ENCODE measurements around the gene QRICH2.

Gene QRICH2

DNA sequence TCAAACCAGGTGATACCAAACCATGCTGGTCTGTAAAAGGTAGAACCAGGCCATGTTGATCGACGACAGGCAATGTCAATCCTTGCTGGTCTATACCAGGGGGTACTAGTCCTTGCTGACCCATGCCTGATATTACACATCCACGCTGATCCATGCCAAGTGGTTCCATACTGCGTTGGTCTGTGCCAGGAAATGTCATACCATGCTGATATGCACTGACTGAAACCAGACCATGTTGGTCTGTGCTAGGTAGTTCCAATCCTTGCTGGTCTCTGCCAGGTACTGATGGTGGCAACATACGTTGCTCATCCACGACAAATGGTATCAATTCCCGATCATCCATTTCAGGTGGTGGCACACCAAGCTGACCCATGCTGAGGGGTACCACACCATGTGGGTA is 15.0 kb downstream of the QRICH2 start:
- Histone ChIP-seq H3K9ac (ENCODE audit: low read length) (no peak overlapping the region), H3K27me3 (ENCODE audit: insufficient read depth, low read length) (no peaks in the 10 kb centered on the region), H3K18ac (ENCODE audit: low read length) (no peak overlapping the region), H3K4me2 (ENCODE audit: low read length) (no peak overlapping the region), H2BK12ac (ENCODE audit: low read length) (no peak overlapping the region), H4K91ac (ENCODE audit: low read depth, low read length) (no peak overlapping the region), H3K9me3 (ENCODE audit: insufficient read depth, low read depth, low read length) (peaks cover 4% of the 10 kb centered on the region), H4K8ac (ENCODE audit: low read depth, low read length) (no peak overlapping the region), H3K23ac (ENCODE audit: low read length) (no peak overlapping the region), H3K27ac (ENCODE audit: low read depth, low read length) (no peak overlapping the region), H2BK120ac (ENCODE audit: insufficient read depth, low read length, poor library complexity) (no peak overlapping the region), H3K79me2 (ENCODE audit: control insufficient read depth, insufficient read depth, low read length, poor library complexity) (no peaks in the 10 kb centered on the region), H4K12ac (ENCODE audit: low read depth, low read length) (no peak overlapping the region), H3K4me3 (ENCODE audit: low read depth, low read length) (no peak overlapping the region), H2AK5ac (ENCODE audit: low read length) (no peak overlapping the region), H3K4ac (ENCODE audit: low read depth, low read length) (no peak overlapping the region), H3K14ac (ENCODE audit: low read length) (no peak overlapping the region), H3K79me1 (ENCODE audit: low read length) (no peaks in the 10 kb centered on the region), H2BK5ac (ENCODE audit: low read depth, low read length, poor library complexity) (no peak overlapping the region), H3K36me3 (ENCODE audit: control insufficient read depth in 1 of 2, insufficient read depth in 2 of 2, low read length in 2 of 2) (peaks cover 9 to 24% of the 10 kb centered on the region in 2 experiments), H2AFZ (ENCODE audit: insufficient read depth, low read length, poor library complexity) (no peak overlapping the region), H3K4me1 (ENCODE audit: control insufficient read depth in 1 of 2, insufficient read depth in 2 of 2, low read length in 2 of 2) (no peaks in the 10 kb centered on the region)
- WGBS (ENCODE audit: extremely low coverage, insufficient coverage, insufficient read length), result no CpG with 5 or more reads among the region's 7 CpGs
- no peak for DNase-seq

DNA sequence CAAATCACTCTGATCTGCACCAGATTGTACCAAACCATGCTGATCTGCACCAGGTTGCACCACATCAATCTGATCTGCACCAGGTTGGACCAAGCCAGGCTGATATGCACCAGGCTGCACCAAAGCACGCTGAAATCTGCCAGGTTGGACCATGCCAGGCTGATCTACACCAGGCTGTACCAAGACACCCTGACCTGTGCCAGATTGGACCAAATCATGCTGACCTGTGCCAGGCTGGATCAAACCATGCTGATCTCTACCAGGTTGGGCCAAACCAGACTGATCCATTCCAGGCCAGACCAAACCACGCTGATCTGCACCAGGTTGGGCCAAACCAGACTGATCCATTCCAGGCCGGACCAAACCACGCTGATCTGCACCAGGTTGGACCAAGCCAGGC is 15.5 kb downstream of the QRICH2 start:
- H3K4ac ChIP-seq (ENCODE audit: low read depth, low read length), result no peak overlapping the region
- H2BK5ac ChIP-seq (ENCODE audit: low read depth, low read length, poor library complexity), result no peak overlapping the region
- no peak overlapping the region for H3K18ac ChIP-seq (ENCODE audit: low read length)
- no peak overlapping the region for H2BK120ac ChIP-seq (ENCODE audit: insufficient read depth, low read length, poor library complexity)
- H3K27ac ChIP-seq (ENCODE audit: low read depth, low read length), result no peak overlapping the region
- no peaks in the 10 kb centered on the region for H3K27me3 ChIP-seq (ENCODE audit: insufficient read depth, low read length)
- H3K4me2 ChIP-seq (ENCODE audit: low read length), result no peak overlapping the region
- H3K4me3 ChIP-seq (ENCODE audit: low read depth, low read length), result no peak overlapping the region
- H4K8ac ChIP-seq (ENCODE audit: low read depth, low read length), result no peak overlapping the region
- no peak overlapping the region for H2AFZ ChIP-seq (ENCODE audit: insufficient read depth, low read length, poor library complexity)
- peaks cover 4% of the 10 kb centered on the region for H3K9me3 ChIP-seq (ENCODE audit: insufficient read depth, low read depth, low read length)
- no peak for DNase-seq
- H3K4me1 ChIP-seq (ENCODE audit: control insufficient read depth in 1 of 2, insufficient read depth in 2 of 2, low read length in 2 of 2), result no peaks in the 10 kb centered on the region
- H3K14ac ChIP-seq (ENCODE audit: low read length), result no peak overlapping the region
- H2AK5ac ChIP-seq (ENCODE audit: low read length), result no peak overlapping the region
- H4K12ac ChIP-seq (ENCODE audit: low read depth, low read length), result no peak overlapping the region
- WGBS (ENCODE audit: extremely low coverage, insufficient coverage, insufficient read length), result no CpG with 5 or more reads among the region's 4 CpGs
- H3K79me1 ChIP-seq (ENCODE audit: low read length), result no peaks in the 10 kb centered on the region
- no peak overlapping the region for H3K23ac ChIP-seq (ENCODE audit: low read length)
- H4K91ac ChIP-seq (ENCODE audit: low read depth, low read length), result no peak overlapping the region
- H2BK12ac ChIP-seq (ENCODE audit: low read length), result no peak overlapping the region
- H3K79me2 ChIP-seq (ENCODE audit: control insufficient read depth, insufficient read depth, low read length, poor library complexity), result no peaks in the 10 kb centered on the region
- peaks cover 9 to 24% of the 10 kb centered on the region in 2 experiments for H3K36me3 ChIP-seq (ENCODE audit: control insufficient read depth in 1 of 2, insufficient read depth in 2 of 2, low read length in 2 of 2)
- no peak overlapping the region for H3K9ac ChIP-seq (ENCODE audit: low read length)

DNA sequence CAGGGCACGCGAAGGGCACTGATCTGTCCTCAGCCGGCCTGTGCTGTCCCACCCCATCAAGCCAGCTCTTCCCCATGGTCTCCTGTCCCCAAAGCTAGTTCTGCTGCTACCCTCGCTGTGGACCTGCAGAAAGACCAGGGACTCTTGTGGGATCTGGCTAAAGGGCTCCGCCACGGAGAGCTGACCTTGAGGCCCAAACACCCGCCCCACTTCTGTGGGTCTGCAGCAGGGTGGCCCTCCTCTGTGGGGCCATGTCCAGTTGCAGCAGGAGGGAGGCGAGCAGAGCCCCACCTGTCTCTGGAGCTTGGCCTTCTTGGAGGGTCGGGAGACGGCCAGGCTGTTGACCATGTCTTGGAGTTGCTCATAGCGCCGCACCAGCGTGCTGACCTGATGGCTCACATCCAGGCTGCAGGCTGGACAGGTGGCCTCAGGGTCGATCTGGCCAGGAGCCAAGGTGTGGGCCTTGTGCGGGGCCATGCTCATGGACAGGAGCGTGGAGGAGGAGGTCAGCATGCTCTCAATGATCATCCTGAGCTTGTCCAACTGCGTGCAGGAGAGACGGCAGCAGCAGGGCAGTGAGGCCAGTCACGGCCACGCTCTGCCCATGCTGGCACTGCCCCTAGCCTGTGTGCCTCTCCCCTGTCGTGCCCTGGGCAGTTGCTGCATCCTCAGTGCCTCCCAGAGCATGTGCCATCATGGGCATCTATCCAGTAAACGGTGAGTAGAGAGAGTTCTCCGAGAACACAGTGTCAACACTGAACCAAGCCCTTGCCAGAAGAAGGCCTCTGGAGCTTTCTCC is 26.3 kb downstream of the QRICH2 start:
- Histone ChIP-seq H3K79me2 (ENCODE audit: control insufficient read depth, insufficient read depth, low read length, poor library complexity) (no peaks in the 10 kb centered on the region), H4K8ac (ENCODE audit: low read depth, low read length) (no peak overlapping the region), H3K14ac (ENCODE audit: low read length) (no peak overlapping the region), H2AK5ac (ENCODE audit: low read length) (no peak overlapping the region), H3K36me3 (ENCODE audit: control insufficient read depth in 1 of 2, insufficient read depth in 2 of 2, low read length in 2 of 2) (no peaks in the 10 kb centered on the region), H3K27me3 (ENCODE audit: insufficient read depth, low read length) (no peaks in the 10 kb centered on the region), H2BK120ac (ENCODE audit: insufficient read depth, low read length, poor library complexity) (no peak overlapping the region), H3K9me3 (ENCODE audit: insufficient read depth, low read depth, low read length) (no peaks in the 10 kb centered on the region), H2BK5ac (ENCODE audit: low read depth, low read length, poor library complexity) (no peak overlapping the region), H3K27ac (ENCODE audit: low read depth, low read length) (no peak overlapping the region), H2BK12ac (ENCODE audit: low read length) (no peak overlapping the region), H3K4ac (ENCODE audit: low read depth, low read length) (no peak overlapping the region), H3K23ac (ENCODE audit: low read length) (no peak overlapping the region), H4K12ac (ENCODE audit: low read depth, low read length) (no peak overlapping the region), H3K4me2 (ENCODE audit: low read length) (no peak overlapping the region), H2AFZ (ENCODE audit: insufficient read depth, low read length, poor library complexity) (no peak overlapping the region), H3K18ac (ENCODE audit: low read length) (no peak overlapping the region), H3K79me1 (ENCODE audit: low read length) (peaks cover 6% of the 10 kb centered on the region), H3K4me1 (ENCODE audit: control insufficient read depth in 1 of 2, insufficient read depth in 2 of 2, low read length in 2 of 2) (peaks cover 9 to 16% of the 10 kb centered on the region in 2 experiments), H3K4me3 (ENCODE audit: low read depth, low read length) (no peak overlapping the region), H3K9ac (ENCODE audit: low read length) (no peak overlapping the region), H4K91ac (ENCODE audit: low read depth, low read length) (no peak overlapping the region)
- DNase-seq, result no peak
- no CpG with 5 or more reads among the region's 23 CpGs for WGBS (ENCODE audit: extremely low coverage, insufficient coverage, insufficient read length)

DNA sequence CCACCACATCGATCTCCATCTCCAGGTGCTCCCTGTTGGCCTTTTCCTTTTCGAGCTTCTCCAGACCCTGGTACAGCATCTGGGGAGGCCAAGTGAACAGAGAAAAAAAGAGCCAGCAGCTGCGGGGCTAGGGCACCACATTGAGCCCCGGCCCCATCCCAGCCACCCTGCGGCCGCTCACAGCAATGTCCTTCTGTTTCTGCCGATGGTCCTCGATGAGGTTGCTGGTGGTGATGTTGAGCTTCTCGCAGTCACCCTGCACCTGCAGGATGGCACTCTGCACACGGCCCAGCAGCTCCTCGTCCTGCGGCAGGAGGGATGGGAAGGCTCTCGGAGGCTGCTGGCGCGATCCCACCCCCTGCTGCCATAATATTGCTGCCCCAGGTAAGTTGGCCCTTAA is 27.4 kb downstream of the QRICH2 start:
- Histone ChIP-seq H4K91ac (ENCODE audit: low read depth, low read length) (no peak overlapping the region), H3K27ac (ENCODE audit: low read depth, low read length) (no peak overlapping the region), H3K23ac (ENCODE audit: low read length) (no peak overlapping the region), H3K4me1 (ENCODE audit: control insufficient read depth in 1 of 2, insufficient read depth in 2 of 2, low read length in 2 of 2) (peaks cover 19 to 25% of the 10 kb centered on the region in 2 experiments), H4K12ac (ENCODE audit: low read depth, low read length) (no peak overlapping the region), H3K36me3 (ENCODE audit: control insufficient read depth in 1 of 2, insufficient read depth in 2 of 2, low read length in 2 of 2) (no peaks in the 10 kb centered on the region), H2BK5ac (ENCODE audit: low read depth, low read length, poor library complexity) (no peak overlapping the region), H4K8ac (ENCODE audit: low read depth, low read length) (no peak overlapping the region), H2BK120ac (ENCODE audit: insufficient read depth, low read length, poor library complexity) (no peak overlapping the region), H3K9me3 (ENCODE audit: insufficient read depth, low read depth, low read length) (no peaks in the 10 kb centered on the region), H3K79me2 (ENCODE audit: control insufficient read depth, insufficient read depth, low read length, poor library complexity) (no peaks in the 10 kb centered on the region), H3K4ac (ENCODE audit: low read depth, low read length) (no peak overlapping the region), H3K14ac (ENCODE audit: low read length) (no peak overlapping the region), H3K79me1 (ENCODE audit: low read length) (peaks cover 15% of the 10 kb centered on the region), H3K27me3 (ENCODE audit: insufficient read depth, low read length) (no peaks in the 10 kb centered on the region), H2BK12ac (ENCODE audit: low read length) (no peak overlapping the region), H2AFZ (ENCODE audit: insufficient read depth, low read length, poor library complexity) (no peak overlapping the region), H3K9ac (ENCODE audit: low read length) (no peak overlapping the region), H3K4me2 (ENCODE audit: low read length) (no peak overlapping the region), H3K18ac (ENCODE audit: low read length) (no peak overlapping the region), H2AK5ac (ENCODE audit: low read length) (no peak overlapping the region), H3K4me3 (ENCODE audit: low read depth, low read length) (no peak overlapping the region)
- WGBS (ENCODE audit: extremely low coverage, insufficient coverage, insufficient read length), result no CpG with 5 or more reads among the region's 15 CpGs
- DNase-seq, result no peak

Measured in trophoblast cell (in vitro differentiated cells and primary cell).